Activated CD8-positive, alpha-beta memory T cell treated with anti-CD3 and anti-CD28 coated beads, Interleukin-2, amount 50 U/mL, for 4 hours (primary cell): ENCODE results near the gene CRTC2.
"Not testable (repeated sequence)": the region's sequence is repeated elsewhere in the genome, so short reads cannot be mapped to it uniquely, and the experiment has no call there.

Source experiments
- DNase-seq: peaks from one replicate; pipeline ENCODE4 v3.0.0-alpha.2; 2020

CRTC2 gene, protein sequence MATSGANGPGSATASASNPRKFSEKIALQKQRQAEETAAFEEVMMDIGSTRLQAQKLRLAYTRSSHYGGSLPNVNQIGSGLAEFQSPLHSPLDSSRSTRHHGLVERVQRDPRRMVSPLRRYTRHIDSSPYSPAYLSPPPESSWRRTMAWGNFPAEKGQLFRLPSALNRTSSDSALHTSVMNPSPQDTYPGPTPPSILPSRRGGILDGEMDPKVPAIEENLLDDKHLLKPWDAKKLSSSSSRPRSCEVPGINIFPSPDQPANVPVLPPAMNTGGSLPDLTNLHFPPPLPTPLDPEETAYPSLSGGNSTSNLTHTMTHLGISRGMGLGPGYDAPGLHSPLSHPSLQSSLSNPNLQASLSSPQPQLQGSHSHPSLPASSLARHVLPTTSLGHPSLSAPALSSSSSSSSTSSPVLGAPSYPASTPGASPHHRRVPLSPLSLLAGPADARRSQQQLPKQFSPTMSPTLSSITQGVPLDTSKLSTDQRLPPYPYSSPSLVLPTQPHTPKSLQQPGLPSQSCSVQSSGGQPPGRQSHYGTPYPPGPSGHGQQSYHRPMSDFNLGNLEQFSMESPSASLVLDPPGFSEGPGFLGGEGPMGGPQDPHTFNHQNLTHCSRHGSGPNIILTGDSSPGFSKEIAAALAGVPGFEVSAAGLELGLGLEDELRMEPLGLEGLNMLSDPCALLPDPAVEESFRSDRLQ

DNA sequence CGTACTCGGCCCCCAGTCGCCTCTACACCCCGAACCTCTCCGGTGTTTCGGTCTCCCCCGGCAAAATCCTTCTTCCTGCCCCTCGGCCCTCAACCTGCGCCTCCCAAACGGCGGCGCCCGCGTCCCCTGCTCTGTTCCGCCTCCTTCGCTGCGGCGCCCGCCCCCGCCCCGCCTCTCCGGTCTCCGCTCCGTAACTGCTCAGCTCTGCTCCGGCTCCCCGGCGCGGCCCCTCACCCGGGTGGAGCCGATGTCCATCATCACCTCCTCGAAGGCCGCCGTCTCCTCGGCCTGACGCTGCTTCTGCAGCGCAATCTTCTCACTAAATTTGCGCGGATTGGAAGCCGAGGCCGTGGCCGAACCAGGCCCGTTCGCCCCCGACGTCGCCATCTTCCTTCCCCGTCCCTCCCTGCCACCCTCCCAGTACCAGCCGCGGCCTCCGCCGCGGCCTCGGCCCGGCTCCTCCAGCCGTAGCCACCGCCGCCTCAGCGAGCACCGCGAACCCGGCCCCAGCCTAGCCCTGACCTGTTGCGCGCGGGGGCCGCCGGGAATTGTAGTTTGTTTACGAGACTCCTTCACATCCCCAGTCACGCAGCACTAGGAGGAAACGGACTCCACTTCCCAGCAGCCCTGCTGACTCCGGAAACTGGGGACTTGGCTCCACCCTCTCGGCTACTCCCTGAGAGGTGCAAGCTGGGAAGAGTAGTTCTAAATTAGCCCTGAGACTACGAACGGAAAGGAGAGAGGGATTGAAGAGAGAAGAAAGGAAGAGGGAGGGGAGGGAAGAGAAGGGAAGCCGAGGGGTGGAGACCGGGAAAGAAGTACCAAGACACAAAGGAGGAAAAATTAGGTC lies at the start of gene CRTC2:
Gene CRTC2 (minus strand): TSS at position 502 of the 850 bp plus-strand sequence. CDS start 115 bp downstream, at position 387.
- DNase-seq: peak; percentile 97

DNA sequence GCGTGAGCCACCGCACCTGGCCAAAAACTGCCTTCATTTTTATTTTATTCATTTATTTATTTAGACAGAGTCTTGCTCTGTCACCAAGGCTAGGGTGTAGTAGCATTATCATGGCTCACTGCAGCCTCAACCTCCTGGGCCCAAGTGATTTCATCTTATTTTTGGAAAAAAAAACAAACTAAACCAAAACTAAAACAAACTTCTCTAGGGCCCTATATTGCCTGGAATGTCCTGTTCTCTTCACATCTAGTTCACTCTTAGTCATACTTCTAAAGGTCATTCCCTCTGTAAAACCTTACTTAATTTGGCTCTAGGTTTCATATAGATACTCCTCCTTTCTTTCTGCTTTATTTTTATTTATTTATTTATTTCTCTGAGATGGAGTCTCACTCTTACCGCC lies 47.7 kb upstream of the CRTC2 start:
- DNase-seq: no peak

DNA sequence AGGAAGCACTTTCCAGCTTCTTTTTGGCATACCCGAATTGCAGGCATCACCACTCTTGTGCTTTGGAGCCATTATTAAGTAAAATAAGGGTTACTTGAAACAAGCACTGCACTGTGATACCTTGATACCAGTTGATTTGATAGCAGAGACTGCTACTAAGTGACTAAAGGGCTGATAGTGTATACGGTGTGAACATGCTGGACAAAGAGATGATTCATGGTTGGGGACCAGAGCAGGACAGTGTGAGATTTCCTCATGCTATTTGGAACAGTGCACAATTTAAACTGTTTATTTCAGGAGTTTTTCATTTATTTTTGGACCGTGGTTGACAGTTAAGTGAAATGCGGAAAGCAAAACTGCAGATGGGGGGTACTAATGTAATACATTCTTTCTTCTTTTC lies 42.0 kb upstream of the CRTC2 start:
- DNase-seq: no peak

DNA sequence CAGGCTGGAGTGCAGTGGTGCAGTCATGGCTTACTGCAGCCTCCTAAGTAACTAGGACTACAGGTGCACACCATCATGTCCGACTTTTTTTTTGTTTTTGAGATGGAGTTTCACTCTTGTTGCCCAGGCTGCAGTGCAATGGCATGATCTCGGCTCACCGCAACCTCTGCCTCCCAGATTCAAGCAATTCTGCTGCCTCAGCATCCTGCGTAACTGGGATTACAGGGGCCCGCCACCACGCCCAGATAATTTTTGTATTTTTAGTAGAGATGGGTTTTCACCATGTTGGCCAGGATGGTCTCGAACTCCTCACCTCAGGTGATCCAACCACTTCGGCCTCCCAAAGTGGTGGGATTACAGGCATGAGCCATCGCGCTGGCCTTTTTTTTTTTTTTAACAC lies 38.5 kb upstream of the CRTC2 start:
- not testable (repeated sequence) for DNase-seq

DNA sequence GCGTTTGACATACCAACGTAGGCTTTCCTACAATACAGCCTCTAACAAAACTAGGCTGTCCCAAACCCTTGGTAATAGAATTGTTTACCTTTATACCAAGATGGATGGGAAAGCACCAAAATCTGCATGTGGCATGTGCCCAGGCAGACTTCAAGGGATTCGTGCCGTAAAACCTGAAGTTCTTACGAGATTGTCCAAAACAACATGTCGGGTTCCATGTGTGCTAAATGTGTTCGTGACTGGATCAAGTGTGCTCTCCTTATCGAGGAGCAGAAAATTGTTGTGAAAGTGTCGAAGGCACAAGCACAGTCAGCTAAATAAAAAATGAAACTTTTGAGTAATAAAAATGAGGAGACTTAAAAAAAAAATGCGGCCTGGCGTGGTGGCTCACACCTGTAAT lies 37.2 kb upstream of the CRTC2 start:
- no peak for DNase-seq

DNA sequence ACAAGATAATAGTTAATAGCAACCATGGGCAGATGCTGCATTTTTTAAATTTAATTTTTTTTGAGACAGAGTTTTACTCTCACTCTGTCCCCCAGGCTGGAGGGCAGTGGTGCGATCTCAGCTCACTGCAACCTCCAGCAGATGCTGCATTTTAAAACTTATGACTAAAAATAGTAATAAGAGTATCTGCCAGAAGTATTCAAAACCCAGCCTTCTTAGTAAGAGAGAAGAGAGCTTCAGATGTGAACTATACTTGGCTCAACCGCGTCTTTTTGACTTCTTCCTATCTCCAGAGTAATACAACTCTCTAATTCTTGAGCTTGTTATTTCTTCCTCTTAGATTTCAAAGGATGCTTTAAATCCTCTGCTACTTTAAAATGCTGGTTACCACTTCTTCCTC lies 36.8 kb upstream of the CRTC2 start:
- DNase-seq: no peak

DNA sequence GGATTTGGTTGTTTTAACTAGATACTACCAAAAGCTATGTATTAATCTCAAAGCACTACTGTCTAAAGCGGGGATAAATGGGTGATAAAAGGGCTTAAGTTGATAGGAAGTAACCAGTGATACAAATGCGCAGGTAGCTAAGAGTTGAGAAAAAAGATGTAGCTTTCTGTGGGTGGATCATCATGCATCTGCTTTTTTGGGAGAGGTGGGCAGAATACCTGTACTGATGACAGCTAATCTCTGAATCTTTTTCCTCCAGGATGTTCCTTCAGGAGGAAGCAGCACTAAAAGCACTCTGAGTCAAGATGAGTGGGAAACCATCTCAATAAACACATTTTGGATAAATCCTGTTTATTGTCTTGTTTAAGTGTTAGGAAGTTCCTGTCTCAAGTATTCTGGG lies 33.4 kb upstream of the CRTC2 start:
- DNase-seq: no peak

DNA sequence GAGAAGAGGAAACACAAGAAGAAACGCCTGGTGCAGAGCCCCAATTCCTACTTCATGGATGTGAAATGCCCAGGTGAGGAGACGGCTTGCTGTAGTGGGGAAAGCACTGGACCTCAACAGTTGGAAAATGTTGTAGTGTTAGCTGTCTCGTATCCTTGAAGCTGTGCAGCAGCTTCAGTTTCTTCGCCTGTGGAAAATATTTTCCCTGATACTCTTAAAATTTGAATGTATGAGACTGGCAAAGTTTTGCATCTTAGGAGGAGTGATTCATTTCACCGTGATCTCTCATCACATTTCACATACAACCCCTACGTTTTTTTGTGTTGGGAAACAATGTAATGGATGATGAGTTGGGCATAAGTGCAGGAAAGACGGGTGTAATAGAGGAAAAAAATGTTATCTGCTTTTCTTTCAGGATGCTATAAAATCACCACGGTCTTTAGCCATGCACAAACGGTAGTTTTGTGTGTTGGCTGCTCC lies 32.8 kb upstream of the CRTC2 start:
- DNase-seq: no peak

DNA sequence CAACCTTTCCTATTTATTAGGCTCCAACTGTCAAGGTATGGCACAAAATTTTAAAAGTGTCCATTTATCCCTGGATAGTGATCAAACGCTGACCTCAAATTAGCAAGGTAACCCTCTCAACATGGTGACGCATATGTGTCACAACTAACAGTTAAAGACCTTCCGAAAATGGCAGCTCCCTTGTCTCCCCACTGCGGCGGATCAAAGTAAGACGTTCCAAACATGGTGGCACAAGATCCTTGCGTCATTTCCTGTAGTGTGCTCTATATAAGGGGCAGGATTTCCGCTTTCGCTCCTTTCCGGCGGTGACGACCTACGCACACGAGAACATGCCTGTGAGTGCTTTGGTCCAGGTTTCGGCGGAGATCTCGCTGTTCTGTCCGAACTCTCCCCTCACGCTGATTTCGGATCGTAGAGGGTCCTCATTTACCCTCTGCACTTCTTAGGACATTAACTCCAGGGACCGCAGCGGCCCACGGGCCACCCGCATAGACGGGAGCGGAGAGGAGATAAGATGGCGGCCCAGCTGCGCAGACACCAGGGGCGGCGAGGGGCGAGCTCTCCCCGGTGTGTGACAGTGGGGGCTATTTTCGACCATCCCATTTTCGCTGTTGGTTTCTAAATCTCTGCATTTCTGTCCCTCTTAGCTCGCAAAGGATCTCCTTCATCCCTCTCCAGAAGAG lies 32.2 kb upstream of the CRTC2 start, which contains the start of gene RPS27:
Gene RPS27 (plus strand): TSS at position 295 of the 683 bp plus-strand sequence. CDS start 35 bp downstream, at position 330.
- peak; percentile 78 for DNase-seq

DNA sequence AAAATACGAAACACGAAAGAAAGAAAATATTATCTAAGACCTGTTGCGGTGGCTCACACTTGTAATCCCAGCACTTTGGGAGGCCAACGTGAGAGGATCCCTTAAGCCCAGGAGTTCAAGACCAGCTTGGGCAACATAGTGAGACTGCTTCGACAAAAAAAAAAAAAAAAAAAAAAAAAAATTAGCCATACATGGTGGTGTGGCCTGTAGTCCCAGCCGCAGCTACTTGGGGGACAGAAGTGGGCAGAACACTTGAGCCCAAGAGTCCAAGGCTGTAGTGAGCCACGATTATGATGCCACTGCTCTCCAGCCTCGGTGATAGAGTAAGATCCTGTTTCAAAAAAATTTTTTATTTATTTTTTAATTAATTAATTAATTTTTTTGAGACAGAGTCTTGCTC lies 29.2 kb upstream of the CRTC2 start:
- no peak for DNase-seq

DNA sequence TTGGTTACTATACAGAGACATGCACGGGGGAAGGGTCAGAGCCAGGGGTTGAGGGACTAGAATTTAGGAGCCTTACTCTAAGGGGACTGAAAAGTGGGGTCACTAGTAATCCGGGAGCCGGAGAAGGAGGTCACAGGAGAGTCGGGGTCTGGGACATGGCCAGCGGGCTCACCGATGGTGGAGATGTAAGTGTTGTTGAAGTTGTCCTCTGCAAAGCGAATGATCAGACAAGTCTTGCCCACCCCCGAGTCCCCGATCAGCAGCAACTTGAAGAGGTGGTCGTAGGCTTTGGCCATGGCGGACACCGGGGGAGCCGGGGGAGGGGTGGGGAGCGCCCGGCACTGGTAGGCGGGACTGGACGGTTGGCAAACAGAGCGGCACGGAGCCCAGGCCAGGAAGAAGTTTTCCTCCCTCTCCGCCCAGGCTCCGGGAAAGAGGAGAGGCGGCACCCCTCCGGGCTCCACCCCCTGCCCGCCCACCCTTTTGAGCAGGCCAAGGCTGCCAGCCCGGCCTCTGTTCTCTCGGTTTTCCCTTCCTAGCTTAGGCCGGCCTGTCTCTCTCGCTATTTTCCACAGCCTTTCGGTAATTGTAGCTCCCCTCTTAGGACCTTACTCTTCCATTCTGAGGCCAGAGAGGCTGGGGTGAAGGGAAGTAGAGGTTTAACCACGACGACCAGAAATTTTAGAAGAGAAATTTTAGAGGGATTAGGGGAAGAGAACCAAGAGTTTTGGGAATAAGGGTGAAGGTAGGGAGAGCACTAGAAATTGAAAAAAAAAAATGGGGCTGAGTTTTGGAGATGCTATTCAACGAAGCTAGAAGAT lies 27.7 kb upstream of the CRTC2 start, which contains the start of gene RAB13:
Gene RAB13 (minus strand): TSS at position 399 of the 821 bp plus-strand sequence. CDS start 103 bp downstream, at position 296.
- DNase-seq: no peak

DNA sequence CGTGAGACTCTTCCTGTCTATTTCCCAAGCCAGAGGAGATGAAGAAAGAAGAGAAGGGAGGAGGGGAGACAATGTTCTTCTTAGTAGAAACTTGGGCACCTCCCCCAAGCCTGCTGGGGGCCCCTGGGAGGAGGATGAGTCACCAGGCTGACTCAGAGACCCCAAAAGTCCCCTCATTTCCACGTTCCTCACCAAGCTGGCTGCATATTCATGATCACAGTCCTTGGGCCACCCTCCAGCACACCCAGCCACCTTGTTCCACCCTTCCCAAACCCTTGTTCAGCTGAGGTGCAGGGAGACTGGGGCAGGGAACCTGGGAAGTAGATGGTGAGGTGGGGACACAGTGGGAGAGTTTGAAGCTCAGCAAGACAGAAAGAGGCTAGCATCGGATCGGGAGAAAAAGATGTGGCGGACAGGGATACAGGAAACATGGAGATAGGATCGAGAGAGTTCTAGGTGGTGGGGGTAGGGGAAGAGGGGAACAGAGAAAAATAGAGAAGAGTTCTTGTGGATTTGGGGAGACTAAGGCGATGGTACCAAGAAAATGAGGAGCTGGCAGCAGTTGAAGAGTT lies 27.0 kb upstream of the CRTC2 start:
- peak; percentile 70 for DNase-seq

DNA sequence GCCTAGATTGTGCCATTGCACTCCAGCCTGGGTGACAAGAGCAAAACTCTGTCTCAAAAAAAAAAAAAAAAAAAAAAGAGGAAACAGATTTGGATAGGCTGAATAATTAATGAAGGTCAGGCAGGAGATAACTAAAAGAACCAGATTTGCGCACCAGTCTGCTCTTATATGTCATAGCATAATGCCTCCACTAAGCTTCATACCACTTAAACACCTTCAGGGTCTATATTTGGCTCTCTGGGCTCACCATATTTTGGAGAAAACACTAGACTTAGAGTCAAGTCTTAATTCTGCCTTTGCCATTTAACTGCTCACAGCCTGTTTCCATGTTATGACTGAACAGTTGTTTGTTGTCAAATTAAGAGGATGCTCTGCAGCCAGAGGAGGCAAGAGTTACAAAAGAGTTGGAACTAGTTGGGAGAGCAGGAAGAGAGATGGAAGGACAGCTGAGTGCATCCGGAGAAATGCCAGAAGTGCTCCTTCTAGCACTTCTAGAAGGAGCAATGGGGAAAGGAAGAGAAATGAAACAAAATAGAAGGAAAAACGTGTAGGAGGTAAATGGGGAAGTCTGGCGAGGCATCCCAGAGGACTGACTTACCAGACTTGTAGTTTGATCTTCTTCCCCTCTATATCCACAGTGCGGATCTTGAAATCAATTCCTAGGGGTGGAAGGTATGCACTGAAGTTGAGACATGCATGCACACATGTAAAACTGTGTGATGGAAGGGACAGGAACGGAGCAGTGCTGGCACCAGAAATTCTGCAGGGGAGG lies 25.9 kb upstream of the CRTC2 start:
- DNase-seq: no peak

DNA sequence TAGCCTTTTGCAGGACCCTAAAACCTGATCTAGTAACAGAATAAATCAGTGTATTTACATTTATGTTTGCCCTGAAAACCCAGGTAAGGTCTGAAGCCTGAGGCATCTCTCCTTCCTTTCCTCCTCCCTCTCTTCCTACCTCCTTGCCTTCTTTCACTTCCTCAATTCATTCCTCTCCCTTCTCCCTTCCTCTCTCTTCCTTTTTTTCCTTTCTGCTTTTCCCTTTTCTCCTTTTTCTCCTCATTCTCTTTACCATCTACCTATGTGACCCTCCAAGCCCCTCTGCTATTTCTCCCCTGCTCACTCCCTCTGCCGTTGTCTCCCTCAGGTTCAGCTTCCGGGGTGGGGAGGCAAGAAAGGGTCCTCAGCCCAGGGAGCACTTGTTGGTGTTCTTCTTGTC lies 23.3 kb upstream of the CRTC2 start:
- not testable (repeated sequence) for DNase-seq

DNA sequence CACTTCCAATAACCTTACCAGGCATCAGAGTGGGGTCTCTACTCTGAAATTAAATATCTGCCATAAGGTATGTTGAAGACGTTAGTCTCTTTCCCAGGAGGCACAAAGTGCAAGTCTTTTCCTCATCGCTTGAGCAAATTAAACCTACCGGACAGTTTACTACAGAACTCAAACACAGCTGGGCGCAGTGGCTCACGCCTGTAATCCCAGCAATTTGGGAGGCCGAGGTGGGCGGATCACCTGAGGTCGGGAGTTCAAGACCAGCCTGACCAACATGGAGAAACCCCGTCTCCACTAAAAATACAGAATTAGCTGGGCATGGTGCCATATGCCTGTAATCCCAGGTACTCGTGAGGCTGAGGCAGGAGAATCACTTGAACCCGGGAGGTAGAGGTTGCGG lies 20.7 kb upstream of the CRTC2 start:
- not testable (repeated sequence) for DNase-seq

DNA sequence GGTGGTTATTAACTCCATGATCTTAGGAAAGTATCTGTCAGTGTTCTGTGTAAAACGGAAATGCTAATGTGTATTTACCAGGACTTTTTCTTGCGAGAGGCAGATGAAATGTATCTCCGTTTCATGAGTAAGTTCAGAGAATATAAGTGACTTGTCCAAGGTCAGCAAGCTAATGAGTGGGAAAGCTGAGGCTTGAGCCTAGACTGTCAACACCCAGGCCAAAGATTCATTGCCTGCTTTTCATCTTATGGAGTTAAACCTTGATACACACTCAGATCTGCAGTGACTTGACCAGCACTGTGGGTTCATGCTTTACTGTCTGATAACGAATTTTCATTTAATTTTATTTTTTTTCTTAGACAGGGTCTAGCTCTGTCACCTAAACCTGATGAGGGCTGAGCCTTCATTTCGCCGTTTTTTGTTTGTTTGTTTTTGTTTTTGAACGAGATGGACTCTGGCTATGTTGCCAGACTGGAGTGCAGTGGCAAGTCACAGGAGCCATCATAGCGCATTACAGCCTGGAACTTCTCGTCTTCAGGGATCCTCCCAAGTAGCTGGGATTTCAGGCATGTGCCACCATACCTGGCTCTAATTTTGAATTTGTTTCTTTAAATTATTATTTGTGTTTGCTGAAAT lies 20.0 kb upstream of the CRTC2 start:
- no peak for DNase-seq

DNA sequence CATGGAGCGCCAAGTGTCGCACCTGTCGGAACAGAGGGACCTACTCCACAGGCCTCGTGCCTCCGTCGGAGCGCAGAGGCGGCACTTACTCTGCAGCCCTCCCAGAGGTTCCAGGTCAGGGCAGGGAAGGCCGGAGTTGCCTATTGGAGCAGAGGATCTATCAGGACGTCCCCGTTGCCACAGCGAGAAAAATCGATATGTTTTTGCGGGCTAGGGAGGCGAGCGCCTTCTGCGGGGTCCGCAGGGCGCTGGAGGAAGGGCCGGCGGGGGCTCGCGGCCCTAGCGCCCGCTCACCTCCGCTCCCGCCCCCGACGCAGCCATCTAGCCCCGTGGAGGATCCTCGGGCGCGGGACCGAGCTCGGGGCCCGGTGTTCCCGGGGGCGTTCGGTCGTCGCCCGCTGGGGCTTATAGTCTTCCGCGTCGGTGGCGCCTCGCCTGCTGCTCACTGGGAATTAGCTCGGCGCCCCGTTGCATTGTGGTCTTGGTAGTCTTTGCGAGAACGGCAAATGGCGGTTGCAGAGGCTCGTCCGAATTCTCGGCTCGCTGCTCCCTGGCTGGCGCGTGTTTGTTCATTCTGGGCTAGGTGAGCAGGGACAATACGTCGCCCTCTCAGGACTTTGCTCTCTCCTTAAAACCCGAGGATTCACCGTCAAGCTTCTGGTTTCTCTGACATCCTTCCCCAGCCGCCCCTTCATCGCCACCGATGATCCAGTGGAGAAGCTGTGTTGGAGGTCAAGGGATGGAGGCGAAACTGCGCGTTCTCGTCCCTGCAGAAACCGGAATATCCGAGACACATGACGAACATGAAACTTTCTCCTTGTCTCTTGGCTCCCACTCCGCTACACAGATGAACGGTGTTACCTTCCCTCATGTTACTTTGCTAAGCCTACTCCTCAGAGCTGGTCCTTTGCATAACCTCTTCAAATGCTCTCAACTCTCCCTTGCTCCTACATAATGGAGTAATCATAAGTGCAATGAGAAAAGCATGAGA lies 19.1 kb upstream of the CRTC2 start, which contains the start of gene JTB:
Gene JTB (minus strand): TSS at position 425 of the 991 bp plus-strand sequence. CDS start 422 bp downstream, at position 3.
- DNase-seq: peak; percentile 87

DNA sequence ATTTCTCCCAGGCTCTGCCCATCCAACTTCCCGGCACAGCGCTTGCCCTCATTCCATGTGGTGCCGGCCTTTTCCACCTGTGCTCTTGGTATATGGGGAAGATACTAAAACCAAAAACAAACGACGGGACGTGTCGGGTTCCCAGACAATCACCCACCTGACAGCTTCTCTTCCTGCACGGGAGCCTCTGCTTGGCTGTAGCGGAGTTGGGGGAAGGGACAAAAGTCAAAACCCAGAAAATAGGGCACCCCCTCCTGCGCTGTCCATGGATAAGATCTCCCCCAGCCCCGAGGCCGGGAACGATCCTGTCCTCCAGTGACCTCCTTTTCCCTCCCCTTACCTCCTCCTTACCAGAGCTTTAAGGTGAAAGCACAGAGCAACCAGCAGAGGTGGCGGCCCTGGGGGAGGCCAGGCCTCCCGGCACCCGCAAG lies 18.4 kb upstream of the CRTC2 start:
- DNase-seq: no peak
